DMS114 treated with DMSO at 0.1 percent for 48 hours (cell line): ENCODE data around the gene PAPSS2.
A peak's percentile ranks its signal among the peaks of the same experiment; 100 is the strongest.
"Not testable (repeated sequence)": the region's sequence is repeated elsewhere in the genome, so short reads cannot be mapped to it uniquely, and the experiment has no call there.

Source experiments
- DNase-seq: peaks from one replicate; lab custom pipeline; 2025; ENCODE audit not compliant: unreplicated experiment; lab: John Stamatoyannopoulos, UW

PAPSS2 gene

DNA sequence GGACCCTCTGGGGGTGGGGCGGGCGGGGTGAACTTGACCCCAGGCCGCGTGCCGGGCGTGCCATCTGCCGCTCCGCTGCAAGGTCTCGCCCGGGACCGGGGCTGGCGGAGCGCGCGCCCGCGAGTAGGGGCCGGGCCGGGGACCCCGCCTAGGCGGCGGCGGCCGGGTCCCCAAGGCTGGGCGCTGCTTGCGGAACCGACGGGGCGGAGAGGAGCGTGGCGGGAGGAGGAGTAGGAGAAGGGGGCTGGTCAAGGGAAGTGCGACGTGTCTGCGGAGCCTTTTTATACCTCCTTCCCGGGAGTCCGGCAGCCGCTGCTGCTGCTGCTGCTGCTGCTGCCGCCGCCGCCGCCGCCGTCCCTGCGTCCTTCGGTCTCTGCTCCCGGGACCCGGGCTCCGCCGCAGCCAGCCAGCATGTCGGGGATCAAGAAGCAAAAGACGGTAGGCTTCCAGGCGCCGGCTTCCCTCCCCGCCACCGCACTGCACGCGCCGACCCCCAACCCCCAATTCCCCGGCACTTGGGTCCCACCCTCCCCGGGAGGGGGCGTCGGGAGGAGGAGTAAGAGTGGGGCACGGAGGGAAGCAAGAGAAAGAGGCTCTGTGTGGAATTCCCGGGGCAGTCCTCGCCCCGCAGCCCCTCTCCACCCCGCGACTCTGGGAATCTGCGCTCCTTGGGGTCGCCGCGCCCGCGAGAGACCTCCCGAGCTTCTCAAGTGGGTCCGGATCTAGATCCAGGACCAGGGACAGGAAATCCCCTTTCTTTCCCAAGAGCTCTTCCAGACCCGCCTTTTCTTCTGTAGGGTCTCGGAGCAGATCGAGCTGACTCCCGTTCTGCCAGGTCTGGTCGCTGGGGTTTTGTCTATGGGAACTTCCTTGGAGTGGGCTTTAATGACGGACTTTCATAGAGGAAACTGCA is at the start of gene PAPSS2:
Gene PAPSS2 (plus strand): TSS at position 308 of the 913 bp plus-strand sequence. CDS start 104 bp downstream, at position 412.
- peak; percentile 51 for DNase-seq

DNA sequence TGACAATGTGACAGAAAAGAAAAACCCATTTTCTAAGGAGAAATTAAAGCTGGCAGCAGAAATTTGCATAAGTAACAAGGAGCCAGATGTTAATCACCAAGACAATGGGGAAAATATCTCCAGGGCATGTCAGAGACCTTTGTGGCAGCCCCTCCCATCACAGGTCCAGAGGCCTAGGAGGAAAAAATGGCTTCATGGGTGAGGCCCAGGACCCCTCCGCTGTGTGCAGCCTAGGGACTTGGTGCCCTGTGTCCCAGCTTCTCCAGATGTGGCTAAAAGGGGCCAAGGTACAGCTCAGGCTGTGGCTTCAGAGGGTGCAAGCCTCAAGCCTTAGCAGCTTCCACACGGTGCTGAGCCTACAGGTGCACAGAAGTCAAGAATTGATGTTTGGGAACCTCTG is 48.3 kb upstream of the PAPSS2 start:
- not testable (repeated sequence) for DNase-seq

DNA sequence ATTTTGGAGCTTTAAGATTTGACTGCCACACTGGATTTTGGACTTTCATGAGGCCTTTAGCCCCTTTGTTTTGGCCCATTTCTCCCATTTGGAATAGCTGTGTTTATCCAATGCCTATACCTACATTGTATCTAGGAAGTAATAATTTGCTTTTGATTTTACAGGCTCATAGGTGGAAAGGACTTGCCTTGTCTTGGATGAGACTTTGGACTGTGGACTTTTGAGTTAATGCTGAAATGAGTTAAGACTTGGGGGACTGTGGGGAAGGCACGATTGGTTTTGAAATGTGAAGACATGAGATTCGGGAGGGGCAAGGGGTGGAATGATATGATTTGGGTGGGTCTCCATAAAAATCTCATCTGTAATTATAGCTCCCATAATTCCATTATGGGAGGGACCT is 47.6 kb upstream of the PAPSS2 start:
- DNase-seq = no peak

DNA sequence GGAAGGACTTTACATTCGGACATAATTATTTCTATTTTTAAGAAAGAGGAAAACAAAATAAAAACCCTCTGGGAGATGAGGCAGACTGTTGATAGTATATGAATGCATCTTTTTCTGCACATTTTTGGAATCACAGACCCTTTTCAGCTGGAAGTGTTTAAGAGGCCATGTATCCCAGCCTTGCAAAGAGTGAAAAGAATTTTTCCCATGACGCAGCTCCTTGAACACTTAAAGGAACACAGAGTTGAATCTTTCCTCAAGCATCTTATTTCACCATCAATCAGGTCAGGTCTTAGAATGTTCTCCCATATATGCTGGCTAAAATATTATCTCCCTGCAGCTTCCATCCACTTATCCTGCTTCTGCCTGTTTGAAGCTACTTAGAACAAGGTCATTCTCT is 45.9 kb upstream of the PAPSS2 start:
- DNase-seq = no peak

DNA sequence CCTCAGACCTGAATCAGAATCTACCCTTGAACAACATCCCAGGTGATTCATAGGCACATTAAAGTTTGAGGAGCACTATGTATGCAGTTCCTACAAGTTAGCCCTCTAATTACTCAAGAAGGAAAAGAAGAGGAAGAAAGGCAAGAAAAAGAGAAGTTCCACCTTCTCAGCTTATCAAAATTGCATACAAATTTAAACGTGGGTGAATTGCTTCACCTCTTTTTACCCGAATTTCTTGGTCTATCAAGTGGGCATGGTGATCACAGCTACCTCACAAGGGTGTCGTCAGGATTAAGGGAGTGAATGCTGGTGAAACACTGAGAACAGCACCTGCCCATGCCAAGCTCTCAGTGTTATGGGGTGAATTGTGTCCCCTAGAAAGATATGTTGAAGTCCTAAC is 43.8 kb upstream of the PAPSS2 start:
- no peak for DNase-seq

DNA sequence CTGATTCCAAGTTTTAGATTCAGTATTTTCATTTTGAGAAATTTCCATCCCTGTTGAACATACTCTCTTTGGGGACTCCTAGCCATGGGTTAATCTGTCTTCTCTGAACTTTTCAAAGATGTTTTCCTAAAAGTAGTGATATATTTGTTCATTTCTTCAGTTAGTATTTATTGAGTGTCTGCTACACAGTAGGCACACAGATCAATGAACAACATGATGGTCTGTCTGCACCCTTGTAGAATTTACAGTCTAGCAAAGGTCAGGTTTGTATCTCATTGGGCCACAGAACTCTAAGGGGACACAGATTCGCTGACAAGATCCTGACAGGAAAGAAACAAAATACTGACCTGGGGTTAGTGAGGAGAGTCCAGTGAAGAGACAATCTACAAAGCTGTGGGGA is 42.2 kb upstream of the PAPSS2 start:
- DNase-seq = no peak

DNA sequence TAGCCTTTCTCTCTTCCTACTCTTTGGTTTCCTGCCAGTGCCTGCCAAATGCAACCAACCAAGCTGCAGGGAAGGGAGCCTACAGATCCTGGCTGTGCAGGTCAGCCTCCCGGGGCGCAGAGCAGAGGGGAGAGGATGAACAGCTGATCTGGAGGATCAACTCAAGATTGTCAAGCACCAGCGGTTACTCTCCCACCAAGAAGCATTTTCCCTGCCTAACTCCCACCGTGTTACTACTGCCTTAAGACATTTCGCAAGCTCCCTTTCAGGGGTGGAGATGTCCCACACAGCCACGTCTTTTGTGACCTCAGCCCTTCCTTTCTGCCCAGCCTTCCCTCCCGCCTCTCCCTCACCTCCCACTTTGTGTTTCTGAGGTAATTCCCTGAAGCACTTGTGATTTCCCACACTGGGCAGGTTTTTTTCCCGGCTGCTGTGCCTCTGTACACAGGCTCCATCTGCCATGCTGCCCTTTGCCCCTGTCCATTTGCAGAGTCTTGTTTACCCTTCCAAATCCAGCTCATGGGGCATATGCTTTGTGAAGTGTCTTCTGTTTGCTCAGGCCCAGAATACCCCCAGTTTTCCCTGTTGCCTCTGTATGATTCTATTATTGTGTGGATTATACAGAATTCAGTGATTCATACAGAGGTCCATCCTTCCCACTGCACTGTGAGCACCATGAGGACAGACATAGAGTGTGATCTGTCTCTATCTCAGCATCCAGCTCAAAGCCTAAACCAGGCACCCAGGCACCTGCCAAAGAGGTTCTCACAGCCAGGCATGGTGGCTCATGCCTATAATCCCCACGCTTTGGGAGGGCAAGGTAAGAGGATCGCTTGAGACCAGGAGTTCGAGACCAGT is 40.9 kb upstream of the PAPSS2 start:
- DNase-seq = no peak

DNA sequence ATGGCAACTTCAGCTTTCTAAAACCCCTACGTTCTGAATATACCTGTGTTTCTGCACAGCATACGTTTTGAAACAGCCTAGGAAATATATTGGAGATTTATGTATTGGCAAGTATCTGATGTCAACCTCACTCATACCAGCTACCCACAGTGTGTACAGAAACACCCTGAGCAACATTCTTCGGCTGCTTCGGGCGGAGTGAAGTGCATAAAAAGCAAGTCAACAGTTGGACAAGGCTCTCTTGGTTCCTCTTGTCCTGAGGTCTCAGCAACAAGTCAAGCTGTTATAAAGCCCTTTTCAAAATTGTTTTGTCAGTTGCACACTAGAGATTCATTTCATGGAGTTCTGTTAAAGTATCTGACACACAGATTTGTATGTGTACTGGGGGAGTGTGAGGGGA is 40.0 kb upstream of the PAPSS2 start:
- no peak for DNase-seq

DNA sequence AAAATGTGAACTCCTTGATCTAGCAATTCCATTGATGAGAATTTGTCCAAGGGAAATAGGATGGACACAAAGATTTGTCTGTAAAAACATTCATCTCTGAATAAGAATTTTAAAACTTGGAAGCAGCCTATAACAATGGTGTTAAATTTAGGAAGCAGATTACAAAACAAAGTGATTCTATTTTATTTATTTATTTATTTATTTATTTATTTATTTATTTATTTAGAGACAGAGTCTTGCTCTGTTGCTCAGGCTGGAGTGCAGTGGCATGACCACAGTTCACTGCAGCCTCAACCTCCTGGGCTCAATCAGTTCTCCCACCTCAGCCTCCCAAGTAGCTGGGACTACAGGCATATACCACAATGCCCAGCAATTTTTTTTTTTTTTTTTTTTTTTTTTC is 38.2 kb upstream of the PAPSS2 start:
- not testable (repeated sequence) for DNase-seq

DNA sequence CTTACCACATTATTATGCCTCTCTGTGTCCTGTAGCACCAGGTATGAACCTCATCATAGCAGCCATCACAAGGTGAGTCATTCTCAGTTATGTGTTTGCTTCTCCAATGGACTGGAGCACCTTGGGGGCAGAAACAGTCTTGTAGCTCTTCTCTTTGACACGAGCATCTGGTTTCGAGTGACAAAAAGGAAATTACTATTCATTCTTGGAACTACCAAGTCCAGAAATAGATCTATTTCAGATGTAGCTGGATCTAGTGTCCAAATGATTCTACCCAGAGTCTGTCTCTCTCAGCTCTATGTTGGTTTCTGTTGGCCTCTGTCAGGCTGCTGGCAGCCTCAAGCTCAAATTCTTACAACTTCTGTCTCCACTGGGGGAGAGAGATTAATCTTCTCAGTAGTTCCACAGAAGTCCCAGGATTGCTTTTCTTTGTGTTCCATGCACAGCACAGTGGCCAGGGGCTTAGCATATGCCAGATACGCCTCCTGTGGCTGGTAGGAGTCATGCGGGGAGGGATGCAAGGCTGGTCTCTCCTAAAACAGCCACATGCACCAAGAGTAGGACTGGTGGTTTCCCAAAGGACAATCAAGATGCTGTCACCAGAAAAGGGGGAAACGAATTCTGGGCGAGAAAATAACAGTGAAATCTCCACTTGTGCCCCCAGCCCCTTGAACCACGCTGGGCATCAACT is 37.2 kb upstream of the PAPSS2 start:
- DNase-seq = no peak

DNA sequence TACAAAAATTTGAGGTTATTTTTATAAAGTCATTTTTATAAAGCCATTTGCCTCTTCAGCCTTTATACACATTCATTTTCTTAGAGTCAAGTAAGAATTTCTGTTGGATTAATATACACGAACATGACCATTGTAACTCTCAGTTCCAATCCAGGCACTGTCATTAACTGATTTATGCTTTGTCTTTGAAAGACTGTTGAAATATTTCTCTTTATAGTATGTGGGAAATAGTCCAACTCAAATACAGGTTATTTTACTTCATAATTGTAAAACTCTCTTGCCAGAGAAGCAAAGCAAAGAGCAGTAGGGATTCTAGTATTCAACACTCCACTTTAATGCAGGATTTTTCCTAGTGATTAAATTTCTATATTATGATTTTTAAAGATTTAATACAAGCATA is 36.5 kb upstream of the PAPSS2 start:
- no peak for DNase-seq

DNA sequence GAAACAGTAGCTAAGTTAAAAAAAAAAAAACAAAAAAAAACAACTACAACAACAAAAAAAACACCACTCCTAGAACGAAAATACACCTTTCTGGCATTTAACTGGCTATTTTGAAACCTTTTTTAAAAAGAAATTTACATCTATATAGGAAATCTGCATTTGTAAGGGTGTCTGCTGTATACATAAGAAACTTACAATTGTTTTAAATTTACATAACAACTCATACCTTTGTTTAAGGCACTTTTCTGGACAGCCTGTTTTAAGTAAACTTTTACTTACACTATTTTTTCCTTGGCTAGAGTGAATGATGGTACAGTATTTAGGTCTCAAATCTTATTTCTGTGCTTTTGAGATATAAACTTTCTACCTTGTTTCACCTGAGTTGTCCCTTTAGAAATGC is 34.0 kb upstream of the PAPSS2 start:
- DNase-seq = no peak

DNA sequence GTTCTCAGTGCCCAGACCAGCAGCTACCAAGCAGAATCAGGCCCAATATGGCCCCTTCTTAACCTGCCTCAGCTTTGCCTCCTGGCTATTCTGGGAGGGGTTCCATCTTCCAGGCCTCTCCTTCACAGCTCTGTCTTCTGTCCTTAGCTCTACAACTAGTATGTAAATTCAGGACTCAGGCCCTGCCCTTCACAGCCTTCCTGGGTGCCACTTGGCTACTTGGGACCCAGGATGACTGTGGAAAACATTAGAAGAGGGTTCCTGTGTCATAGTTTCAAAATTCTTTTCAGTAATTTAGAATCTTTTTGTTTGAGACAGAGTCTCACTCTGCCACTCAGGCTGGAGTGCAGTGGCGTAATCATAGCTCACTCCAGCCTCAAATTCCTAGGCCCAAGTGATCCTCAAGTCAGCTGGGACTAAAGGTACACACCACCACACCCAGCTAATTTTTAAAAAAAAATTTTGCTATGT is 33.2 kb upstream of the PAPSS2 start:
- DNase-seq = no peak

DNA sequence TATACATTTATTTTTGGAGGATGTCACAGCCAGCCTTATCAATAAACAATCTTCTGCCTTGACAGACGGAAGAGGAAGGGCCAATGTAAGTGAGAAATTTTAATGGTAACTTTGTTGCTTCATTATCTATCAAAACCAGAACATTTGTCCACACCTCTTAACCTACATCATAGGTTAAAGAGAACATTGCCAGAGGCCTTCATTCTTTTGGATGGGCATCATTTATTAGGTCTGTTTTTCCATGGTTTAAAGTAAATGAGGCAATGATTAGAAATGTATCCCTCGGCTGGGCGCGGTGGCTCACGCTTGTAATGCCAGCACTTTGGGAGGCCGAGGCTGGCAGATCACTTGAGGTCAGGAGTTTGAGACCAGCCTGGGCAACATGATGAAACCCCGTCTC is 29.5 kb upstream of the PAPSS2 start:
- no peak for DNase-seq

DNA sequence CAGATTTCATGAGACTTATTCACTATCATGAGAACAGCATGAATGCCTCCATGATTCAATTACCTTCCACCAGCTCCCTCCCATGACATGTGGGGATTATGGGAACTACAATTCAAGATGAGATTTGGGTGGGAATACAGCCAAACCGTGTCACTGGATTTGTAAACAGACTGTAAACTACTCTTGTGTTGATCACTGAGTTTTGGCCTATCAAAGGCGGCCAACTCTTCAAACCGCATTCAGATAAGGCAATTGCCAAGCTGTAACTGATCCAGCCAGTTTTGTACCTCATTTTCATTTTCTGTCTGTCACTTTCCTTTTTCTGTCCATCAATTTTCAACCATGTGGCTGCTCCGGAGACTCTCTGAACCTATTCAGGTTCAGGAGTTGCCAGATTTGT is 27.2 kb upstream of the PAPSS2 start:
- DNase-seq = no peak

DNA sequence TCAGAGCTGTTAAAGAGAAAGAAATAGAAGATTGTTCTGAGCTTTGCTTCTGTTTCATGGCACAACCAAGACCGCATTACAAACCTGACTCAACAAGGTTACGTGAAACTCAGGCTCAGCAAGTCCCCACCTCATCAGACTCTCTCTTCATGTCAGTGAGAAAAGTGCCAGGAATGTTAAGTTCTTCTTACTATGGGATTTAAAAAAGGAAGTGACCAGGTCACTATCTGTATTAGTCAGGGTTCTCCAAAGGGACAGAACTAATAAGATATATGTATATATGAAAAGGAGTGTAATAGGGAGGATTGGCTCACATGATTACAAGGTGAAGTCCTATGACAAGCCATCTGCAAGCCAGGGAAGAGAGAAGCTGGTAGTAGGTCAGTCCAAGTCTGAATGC is 25.4 kb upstream of the PAPSS2 start:
- DNase-seq = no peak

DNA sequence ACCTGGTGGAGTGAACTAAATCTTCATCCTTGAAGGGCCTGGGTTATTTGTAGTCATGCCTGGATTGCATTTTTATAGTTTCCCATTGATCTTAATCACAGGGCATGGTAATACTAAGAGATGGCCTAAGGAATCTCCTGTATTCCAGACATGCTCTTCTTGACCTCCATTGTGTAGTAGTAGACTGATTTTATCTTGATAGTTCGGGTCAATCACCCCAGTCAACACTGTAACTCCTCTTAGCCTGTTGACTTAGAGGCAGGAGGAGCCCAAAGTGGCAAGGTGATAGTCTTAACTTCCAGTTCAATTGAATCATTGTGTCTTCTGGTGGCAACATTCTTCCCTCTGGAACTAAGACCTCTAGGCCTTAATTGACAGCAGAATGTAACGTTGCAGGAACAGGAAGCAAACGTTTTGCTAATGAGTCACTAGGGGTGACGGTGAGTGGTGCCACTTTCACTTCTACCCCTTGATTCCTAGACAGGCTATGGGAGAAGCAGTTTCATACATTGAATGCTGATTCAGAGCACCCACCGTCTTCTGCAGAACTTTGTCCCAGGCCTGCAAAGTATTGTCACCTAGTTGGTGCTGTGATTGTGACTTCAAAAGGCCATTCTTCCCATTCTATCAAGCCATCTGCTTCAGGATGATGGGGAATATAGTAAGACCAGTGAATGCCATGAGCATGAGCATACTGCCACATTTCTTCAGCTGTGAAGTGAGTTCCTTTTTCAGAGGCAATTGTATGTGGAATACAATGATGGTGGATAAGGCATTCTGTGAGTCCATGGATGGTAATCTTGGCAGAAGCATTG is 24.0 kb upstream of the PAPSS2 start:
- DNase-seq = no peak

DNA sequence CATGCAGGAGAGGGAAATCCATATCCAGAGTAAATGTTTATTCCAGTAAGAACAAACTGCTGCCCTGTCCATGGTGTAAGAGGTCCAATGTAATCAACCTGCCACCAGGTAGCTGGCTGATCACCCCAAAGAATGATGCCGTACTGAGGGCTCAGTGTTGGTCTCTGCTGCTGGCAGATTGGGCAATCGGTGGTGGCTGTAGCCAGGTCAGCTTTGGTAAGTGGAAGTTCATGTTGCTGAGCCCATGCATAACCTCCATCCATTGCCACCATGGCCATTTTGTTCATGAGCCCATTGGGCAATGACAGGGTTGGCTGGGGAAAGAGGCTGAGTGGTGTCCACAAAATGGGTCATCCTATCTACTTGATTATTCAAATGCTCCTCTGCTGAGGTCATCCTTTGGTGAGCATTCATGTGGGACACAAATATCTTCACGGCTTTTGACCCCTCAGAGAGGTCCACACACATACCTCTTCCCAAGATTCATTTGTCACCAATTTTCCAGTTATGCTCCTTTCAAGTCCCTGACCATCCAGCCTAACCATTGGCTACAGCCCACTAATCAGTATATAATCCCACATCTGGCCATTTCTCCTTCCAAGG is 23.3 kb upstream of the PAPSS2 start:
- DNase-seq = no peak

DNA sequence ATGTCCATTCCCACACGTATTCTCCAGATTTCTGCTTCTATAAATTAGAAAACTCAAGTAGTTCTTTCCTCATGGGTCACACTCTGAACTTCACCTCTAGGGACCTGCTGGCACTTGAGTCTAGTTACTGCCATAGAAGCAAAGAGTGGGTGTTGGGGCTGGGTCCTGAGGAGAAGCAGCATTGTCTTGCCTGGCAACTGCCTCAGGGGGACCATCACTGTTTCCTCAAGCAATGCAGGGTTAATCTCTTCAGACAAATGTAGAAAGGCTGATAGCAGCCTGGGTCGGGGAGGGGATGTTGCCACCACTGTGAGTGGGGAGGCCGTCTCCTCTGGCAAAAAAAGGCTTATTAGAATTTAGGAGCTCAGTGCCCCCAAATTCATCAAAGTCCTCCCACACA is 20.2 kb upstream of the PAPSS2 start:
- DNase-seq = no peak

DNA sequence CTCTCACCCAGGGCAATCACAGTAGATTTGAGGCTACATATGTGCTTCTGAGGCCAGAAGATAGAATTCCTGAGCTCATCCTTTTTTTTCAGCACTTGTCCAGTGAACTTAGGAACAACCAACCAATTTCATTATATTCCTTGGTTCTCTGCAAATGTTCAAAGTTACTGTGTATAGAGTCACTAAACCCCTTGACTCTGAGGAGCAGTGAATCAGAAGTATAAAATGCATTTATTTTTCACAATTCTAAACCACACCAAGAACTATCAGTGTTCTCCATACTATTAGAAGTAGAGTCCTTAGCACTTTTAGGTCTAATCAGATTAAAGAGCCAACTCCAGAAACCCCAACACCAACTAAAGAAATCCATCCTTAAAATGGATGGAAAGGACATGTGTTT is 19.6 kb upstream of the PAPSS2 start:
- DNase-seq = no peak
